Loucy (cell line): Measurements from ENCODE around the gene YES1.

Experiments used
- H2AFZ ChIP-seq: fragments of 200-600 bp; sonication (generic); 2 replicates; pipeline ENCODE4 v1.6.0; 2016; ENCODE audit warnings: antibody characterized with exemption, mild to moderate bottlenecking, low read length, moderate library complexity
- H3F3A ChIP-seq: fragments of 200-600 bp; 2 replicates; pipeline ENCODE4 v1.6.0; 2016; ENCODE audit warnings: antibody characterized with exemption, low read depth, mild to moderate bottlenecking
- H3K27me3 ChIP-seq: fragments of 200-600 bp; sonication (generic); 2 replicates; pipeline ENCODE4 v1.6.1; 2014; ENCODE audit warnings: low read length, mild to moderate bottlenecking; ENCODE audit not compliant: insufficient read depth, poor library complexity, severe bottlenecking
- H3K36me3 ChIP-seq: fragments of 200-600 bp; sonication (generic); 2 replicates; pipeline ENCODE4 v1.6.1; 2016; ENCODE audit warnings: low read length; ENCODE audit not compliant: insufficient read depth
- H3K4me1 ChIP-seq: fragments of 200-600 bp; sonication (generic); 2 replicates; pipeline ENCODE4 v1.5.1; 2014; ENCODE audit warnings: low read length, mild to moderate bottlenecking; ENCODE audit not compliant: insufficient read depth, poor library complexity, severe bottlenecking
- H3K4me2 ChIP-seq: fragments of 200-600 bp; sonication (generic); 2 replicates; pipeline ENCODE4 v1.6.0; 2014; ENCODE audit warnings: antibody characterized with exemption, low read length, low read depth, mild to moderate bottlenecking; ENCODE audit not compliant: poor library complexity, severe bottlenecking
- H3K4me3 ChIP-seq: fragments of 200-600 bp; sonication (generic); 2 replicates; pipeline ENCODE4 v1.5.1; 2014; ENCODE audit warnings: low read length, mild to moderate bottlenecking, mixed read lengths; ENCODE audit not compliant: poor library complexity, severe bottlenecking
- H3K79me2 ChIP-seq: fragments of 200-600 bp; sonication (generic); 2 replicates; pipeline ENCODE4 v1.6.1; 2014; ENCODE audit warnings: low read length; ENCODE audit not compliant: insufficient read depth
- H3K9ac ChIP-seq: fragments of 200-600 bp; sonication (generic); 2 replicates; pipeline ENCODE4 v1.6.0; 2014; ENCODE audit warnings: mild to moderate bottlenecking, low read depth, low read length, moderate library complexity; ENCODE audit not compliant: poor library complexity, severe bottlenecking
- H3K9me2 ChIP-seq: fragments of 200-600 bp; sonication (generic); replicated peaks from 2 replicates; pipeline ENCODE4 v1.6.1; 2016; ENCODE audit warnings: low read depth, low read length, mixed read lengths
- H3K9me3 ChIP-seq: fragments of 200-600 bp; sonication (generic); 2 replicates; pipeline ENCODE4 v1.6.1; 2014; ENCODE audit warnings: mild to moderate bottlenecking, antibody characterized with exemption, low read length, low read depth; ENCODE audit not compliant: insufficient read depth
- H4K20me1 ChIP-seq: fragments of 200-600 bp; sonication (generic); 2 replicates; pipeline ENCODE4 v1.6.0; 2014; ENCODE audit warnings: antibody characterized with exemption, low read length, mild to moderate bottlenecking; ENCODE audit not compliant: insufficient read depth, poor library complexity, severe bottlenecking
- EZH2phosphoT487 ChIP-seq: fragments of 200-600 bp; IDR thresholded peaks from 2 replicates; pipeline ENCODE4 v1.6.1; 2018; ENCODE audit warnings: antibody characterized with exemption, mild to moderate bottlenecking, moderate library complexity, borderline replicate concordance
- TF ChIP-seq, protein P1 (sequence below): fragments of 200-600 bp; sonication (generic); conservative IDR thresholded peaks from 2 replicates; pipeline ENCODE4 v1.5.1; 2014; ENCODE audit warnings: mild to moderate bottlenecking, antibody characterized with exemption, low read length

Gene YES1

GRCh38 chr18:693466-694187 is 118.4 kb downstream of the YES1 start:
- H4K20me1 ChIP-seq = no peaks in the 10 kb centered on the region
- H3K9ac ChIP-seq = no peak overlapping the region
- no peaks in the 10 kb centered on the region for H3K9me2 ChIP-seq
- no peak overlapping the region for H2AFZ ChIP-seq
- H3K9me3 ChIP-seq = no peaks in the 10 kb centered on the region
- peaks cover 18% of the 10 kb centered on the region for H3K4me1 ChIP-seq
- H3K36me3 ChIP-seq = no peaks in the 10 kb centered on the region
- H3K79me2 ChIP-seq = no peaks in the 10 kb centered on the region
- H3K4me2 ChIP-seq = no peak overlapping the region
- no peaks in the 10 kb centered on the region for H3F3A ChIP-seq
- H3K27me3 ChIP-seq = no peaks in the 10 kb centered on the region
- TF ChIP-seq EZH2phosphoT487 = no peak
- TF ChIP-seq, protein P1, sequence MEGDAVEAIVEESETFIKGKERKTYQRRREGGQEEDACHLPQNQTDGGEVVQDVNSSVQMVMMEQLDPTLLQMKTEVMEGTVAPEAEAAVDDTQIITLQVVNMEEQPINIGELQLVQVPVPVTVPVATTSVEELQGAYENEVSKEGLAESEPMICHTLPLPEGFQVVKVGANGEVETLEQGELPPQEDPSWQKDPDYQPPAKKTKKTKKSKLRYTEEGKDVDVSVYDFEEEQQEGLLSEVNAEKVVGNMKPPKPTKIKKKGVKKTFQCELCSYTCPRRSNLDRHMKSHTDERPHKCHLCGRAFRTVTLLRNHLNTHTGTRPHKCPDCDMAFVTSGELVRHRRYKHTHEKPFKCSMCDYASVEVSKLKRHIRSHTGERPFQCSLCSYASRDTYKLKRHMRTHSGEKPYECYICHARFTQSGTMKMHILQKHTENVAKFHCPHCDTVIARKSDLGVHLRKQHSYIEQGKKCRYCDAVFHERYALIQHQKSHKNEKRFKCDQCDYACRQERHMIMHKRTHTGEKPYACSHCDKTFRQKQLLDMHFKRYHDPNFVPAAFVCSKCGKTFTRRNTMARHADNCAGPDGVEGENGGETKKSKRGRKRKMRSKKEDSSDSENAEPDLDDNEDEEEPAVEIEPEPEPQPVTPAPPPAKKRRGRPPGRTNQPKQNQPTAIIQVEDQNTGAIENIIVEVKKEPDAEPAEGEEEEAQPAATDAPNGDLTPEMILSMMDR = no peak
- no peak overlapping the region for H3K4me3 ChIP-seq

- TF ChIP-seq, protein P1 = no peak
- TF ChIP-seq EZH2phosphoT487 = no peak
- Histone ChIP-seq H3K9me3 (no peaks in the 10 kb centered on the region), H3K4me1 (peaks cover 21% of the 10 kb centered on the region), H3K36me3 (no peaks in the 10 kb centered on the region), H3K27me3 (no peaks in the 10 kb centered on the region), H3K9me2 (no peaks in the 10 kb centered on the region), H4K20me1 (no peaks in the 10 kb centered on the region), H3K9ac (no peak overlapping the region), H3K79me2 (no peaks in the 10 kb centered on the region), H2AFZ (no peak overlapping the region), H3K4me2 (peak overlapping the region; percentile 4), H3F3A (no peaks in the 10 kb centered on the region), H3K4me3 (no peak overlapping the region)
Measured at GRCh38 chr18:692824-693223, 119.2 kb downstream of the YES1 start.

DNA sequence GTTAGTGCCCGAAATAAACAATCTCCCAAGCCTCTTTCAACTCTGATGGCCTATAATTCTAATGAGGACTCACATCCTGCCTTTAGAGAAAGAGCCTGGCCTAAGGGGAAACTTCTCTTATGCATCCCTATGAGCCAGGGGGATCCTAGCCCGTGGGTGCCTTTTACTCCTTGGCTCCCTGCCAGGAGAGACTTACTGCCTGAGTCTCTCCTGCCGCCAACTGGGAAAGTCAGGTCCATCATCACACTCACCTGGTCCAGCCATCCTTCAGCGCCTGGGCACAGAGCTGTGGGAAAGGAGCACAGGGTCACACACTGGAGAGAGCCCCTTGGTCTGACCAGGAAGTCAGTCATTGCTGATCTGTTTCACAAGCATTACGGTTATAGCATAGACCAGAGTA is 123.7 kb downstream of the YES1 start:
- Histone ChIP-seq H3K9me2 (no peaks in the 10 kb centered on the region), H3K9me3 (no peaks in the 10 kb centered on the region), H3K79me2 (no peaks in the 10 kb centered on the region), H3K27me3 (no peaks in the 10 kb centered on the region), H3K4me1 (peaks cover 37% of the 10 kb centered on the region), H2AFZ (no peak overlapping the region), H3F3A (peaks cover under 1% of the 10 kb centered on the region; the same call in 1 of the 2 replicates), H4K20me1 (no peaks in the 10 kb centered on the region), H3K36me3 (no peaks in the 10 kb centered on the region), H3K9ac (no peak overlapping the region), H3K4me3 (no peak overlapping the region), H3K4me2 (no peak overlapping the region)
- TF ChIP-seq, protein P1 = no peak
- TF ChIP-seq EZH2phosphoT487 = no peak
